Tongue (tissue), 2 donors: ENCODE results near the gene KLF4. TPM values are rescaled to one million over a fixed set of nuclear protein-coding genes. Genes with fewer than 3 reads are reported as not detected.

ENCODE experiments used
- DNase-seq: peaks from one replicate; pipeline ENCODE4 v3.0.0-alpha.2; 2015
- total RNA-seq: library from RNA; depleted of rRNA; stranded (reverse); fragments of >200 nt; gene quantifications from one replicate; pipeline ENCODE4 v1.2.3, GENCODE V29; 2014

KLF4 gene
- total RNA-seq, 1 donor from 2014 or later = 40.8 TPM

GRCh38 chr9:107487521-107488374, 1.8 kb downstream of the KLF4 start:
- DNase-seq = peak; percentile 88

GRCh38 chr9:107486674-107487520, 2.7 kb downstream of the KLF4 start:
- peak; percentile 39 for DNase-seq

GRCh38 chr9:107485458-107486043, 4.0 kb downstream of the KLF4 start:
- no peak for DNase-seq

- DNase-seq = peak; percentile 92
Measured at GRCh38 chr9:107484117-107484723, 5.3 kb downstream of the KLF4 start.

DNA sequence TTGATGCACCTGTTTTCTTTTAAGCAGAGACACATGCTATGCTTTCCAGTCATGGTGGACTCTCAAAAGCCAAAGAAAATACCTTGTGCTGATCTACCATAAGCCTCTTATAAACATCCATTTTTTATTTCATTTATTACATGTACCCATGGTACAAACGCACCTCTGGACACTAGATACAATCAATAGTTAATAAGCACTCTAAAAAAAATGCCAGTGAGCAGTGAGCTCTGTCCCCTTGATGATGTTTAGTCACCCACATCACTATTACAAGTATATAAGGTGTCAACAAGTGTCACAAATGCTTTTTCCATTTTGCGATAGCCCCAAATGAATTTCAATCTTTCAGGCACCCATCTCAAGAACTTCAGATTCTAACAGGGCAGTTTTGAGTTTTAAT, 5.9 kb downstream of the KLF4 start:
- DNase-seq = no peak

DNA sequence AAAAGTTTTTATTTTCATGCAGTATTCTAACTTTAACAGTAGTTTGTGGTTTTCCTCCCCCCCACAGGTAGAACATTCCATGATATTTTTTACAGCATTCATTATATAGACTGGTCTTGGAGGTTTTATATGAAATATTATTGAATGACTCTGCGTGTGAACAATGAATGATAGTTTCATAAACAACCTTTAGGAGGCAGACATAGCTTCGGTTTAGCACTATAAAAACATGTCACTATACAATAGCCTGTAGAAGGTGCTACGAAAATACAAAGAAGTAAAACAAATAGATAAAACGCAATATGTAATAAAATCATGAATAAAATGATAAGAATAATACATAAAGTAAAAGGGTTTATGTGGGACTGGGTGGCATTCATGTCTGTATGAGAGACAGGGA, 8.5 kb downstream of the KLF4 start:
- no peak for DNase-seq

DNA sequence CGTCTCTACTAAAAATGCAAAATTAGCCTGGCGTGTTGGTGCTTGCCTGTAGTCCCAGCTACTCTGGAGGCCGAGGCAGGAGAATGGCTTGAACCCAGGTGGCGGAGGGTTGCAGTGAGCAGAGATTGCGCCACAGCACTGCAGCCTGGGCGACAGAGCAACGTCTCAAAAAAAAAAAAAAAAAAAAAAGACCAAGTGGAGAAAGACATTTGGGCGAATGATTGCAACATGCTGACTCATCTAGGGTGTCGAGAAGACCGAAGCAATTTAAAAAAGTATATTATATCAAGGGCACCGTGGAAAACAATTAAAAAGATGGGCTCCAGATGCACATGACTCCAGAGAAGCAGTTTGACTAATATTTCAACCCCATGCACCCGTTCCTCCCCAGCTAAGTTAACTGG, 9.2 kb downstream of the KLF4 start:
- no peak for DNase-seq

DNA sequence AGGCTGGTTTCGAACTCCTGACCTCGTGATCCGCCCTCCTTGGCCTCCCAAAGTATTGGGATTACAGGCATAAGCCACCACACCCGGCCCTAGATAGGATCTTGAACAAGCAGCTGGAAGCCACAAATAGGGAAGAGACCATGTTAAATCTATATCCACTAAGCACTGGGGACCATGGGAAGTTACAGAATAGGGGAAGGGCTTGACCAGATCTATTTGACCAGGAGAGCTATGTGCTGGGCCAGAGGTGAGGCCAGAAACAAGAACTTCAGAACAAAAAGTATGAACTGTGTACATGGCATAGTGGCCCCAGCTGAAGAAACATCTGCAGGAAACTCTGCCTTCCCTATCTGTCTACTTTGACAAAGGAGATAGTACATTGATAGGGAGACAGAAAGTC, 10.8 kb downstream of the KLF4 start:
- no peak for DNase-seq

GRCh38 chr9:107474124-107474523, 15.4 kb downstream of the KLF4 start:
- no peak for DNase-seq

DNA sequence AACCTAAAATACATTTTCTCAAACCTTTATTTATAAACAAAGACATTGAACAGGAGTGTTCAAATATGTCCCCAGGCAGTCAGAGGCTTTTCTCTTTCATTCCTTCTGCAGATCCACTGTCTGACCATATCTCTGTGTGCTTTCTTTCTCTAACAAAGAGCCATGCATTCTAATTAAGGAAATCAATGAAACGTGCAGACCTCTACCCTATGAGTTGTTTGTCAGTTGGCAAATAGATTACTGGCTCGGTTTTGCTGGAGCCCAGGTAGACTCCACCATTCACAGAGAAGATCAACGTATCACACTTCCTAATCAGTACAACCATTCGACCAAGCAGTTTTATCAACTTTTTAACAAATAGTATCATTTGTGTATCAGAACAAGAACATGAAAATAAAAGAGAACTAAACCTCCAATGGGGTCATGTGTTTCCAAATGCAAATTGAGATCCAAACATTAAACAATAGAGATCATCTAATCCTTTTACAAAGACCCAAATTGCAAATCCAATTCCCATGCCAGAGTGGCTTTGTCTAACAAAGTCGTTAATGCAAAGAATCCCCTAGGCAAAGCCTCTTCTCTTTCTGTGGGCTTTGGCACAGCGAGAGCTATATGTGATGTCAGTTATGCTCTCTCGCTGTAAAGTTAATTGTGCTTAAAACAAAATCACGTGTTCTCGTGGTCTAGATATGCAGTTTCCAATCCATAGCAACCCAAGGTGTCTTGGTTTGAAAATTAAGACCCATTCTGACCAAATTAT, 16.8 kb downstream of the KLF4 start:
- no peak for DNase-seq

GRCh38 chr9:107471552-107471951, 18.0 kb downstream of the KLF4 start:
- no peak for DNase-seq

- DNase-seq = no peak
Measured at GRCh38 chr9:107467416-107467815, 22.2 kb downstream of the KLF4 start.

GRCh38 chr9:107466826-107467225, 22.7 kb downstream of the KLF4 start:
- DNase-seq = no peak

DNA sequence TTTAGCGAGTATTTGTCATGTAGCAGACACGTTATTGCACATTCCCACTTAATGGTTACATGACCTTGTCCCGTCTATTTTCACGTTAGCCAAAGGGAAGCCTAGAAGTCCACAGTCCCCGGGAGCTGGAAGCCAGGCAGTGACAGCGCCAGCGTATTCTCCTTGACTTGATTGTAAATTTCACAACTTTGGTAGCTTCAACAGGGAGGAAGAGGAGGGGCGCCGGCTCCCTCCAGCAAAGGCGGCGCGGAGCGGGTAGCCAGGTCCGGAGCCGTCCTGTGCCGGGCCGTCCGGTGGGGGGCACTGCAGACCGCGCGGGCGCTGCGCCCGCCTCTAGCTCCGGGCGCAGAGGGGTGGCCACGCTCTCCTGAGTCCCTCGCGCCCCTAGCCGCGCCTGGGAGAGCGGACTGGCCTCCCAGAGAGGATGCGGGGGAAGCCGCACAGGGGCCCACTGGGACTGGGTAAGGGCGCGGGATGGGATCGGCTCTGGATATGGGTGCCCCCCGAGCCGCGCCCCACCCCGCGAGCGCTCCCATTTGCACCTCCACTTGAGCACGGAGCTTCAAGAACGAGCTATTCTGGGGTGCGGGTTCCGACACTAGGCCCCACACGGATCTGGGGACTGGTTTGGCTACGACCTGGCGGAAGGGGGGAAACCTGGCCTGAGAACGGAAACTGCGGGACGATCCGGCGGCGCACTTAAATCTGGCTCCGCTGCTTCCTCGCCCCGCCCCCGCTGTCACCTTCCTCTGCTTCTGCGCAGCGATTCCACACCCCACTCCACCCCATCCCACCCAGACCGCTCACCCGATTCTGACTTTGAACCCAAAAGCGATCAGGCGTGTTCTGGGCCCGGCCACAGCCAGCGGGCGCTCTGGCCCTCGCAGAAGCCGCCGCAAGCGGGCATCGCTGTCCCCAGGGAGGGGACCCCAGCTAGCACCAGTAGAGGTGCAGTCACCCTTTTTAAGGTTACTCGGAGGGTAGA, 23.8 kb downstream of the KLF4 start:
- DNase-seq = peak; percentile 74

GRCh38 chr9:107464516-107464915, 25.1 kb downstream of the KLF4 start:
- DNase-seq = no peak

DNA sequence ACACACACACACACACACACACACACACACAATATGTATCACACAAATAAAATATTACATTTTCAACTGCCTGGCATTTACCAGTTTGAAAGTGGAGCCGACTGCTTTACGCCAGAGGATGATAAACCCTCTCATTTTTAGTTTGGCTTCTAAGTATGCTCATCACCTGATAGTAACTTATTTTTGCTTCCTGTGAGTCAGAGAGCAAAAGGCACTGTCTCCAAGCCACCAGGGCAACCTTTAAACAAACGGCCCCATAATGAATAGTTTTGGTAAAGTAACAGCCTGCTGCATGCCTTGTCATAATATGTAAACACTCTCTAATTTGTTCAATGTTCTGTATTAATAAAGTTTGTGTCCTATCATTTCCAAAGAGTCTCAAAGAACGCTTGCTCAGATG, 26.9 kb downstream of the KLF4 start:
- DNase-seq = no peak

DNA sequence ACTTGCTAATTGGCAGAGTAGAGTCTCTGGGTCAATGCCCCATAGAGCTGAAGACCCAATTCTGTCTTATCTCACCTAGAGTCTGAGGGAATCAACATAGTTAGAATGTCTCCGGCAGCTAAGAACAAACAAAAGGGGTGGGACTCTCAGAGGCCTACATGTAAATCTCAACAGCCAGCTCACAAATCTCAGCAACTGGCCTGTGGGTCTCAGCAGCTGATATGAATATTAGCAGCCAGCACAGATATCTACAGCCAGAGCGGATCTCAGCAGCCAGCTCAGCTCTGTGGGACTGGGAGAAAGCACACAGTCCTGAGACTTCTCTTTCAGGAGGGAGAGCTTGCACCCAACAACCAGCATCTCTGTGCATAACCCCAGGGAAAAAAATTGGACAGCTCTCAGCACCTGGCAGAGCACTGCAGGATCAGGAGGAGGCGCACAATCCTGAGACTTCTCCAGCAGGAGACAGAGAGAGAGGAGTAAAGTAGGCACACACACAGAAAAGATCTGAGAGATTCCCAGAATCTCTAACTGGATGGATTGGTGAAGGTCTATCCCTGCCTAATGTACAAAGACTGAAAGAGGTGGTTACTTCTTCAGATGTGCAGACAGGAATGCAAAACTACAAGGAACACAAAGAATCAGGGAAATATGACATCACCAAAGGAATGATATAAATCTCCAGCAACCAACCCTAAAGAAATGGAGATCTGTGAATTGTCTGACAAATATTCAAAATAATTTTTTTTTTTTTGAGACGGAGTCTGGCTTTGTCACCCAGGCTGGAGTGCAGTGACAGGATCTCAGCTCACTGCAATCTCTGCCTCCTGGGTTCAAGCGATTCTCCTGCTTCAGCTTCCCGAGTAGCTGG, 29.2 kb downstream of the KLF4 start:
- no peak for DNase-seq

DNA sequence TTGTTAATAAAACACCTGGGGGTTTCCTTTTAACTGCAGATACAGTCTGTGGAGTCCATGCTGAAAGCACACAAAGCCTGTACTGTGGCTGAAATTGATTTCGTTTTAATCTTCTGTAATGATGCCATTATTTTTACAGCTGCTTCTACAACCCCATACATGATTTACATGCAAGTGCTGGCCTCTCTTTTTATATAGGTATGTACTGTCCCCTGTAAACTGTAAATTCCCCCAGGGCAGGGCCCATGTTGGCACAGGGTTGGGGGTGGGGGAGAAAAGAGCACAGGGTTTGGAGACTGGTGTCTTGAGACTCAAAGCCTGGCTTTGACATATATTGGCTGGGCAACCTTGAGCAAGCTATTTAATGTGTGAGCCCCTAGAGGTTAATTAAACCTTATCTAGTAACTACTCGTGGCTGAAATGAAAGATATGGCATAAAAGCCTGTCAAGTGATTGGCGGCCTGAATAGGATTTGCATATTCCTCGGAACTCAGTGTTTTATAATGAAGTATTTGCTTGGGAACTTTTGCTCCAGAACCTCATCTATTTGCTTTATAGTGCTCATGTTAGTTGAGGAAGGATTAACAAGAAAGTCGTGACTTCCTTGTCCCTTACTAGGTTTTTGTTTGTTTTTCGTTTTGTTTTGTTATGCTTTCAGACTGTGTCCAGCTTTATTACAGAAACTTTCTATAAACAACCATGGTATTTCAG, 34.0 kb downstream of the KLF4 start:
- DNase-seq = no peak

GRCh38 chr9:107453479-107453878, 36.1 kb downstream of the KLF4 start:
- DNase-seq = no peak
